ENCODE measurements around the gene ATP8A2. TPM values are rescaled to one million over a fixed set of nuclear protein-coding genes. Genes with fewer than 3 reads are reported as not detected.

The ATP8A2 gene
- total RNA-seq, 3 donors from 2014 or later (not counting 1 experiment from before 2014, with no cell fraction given), result 0.43 to 0.68 (median 0.59) TPM

DNA sequence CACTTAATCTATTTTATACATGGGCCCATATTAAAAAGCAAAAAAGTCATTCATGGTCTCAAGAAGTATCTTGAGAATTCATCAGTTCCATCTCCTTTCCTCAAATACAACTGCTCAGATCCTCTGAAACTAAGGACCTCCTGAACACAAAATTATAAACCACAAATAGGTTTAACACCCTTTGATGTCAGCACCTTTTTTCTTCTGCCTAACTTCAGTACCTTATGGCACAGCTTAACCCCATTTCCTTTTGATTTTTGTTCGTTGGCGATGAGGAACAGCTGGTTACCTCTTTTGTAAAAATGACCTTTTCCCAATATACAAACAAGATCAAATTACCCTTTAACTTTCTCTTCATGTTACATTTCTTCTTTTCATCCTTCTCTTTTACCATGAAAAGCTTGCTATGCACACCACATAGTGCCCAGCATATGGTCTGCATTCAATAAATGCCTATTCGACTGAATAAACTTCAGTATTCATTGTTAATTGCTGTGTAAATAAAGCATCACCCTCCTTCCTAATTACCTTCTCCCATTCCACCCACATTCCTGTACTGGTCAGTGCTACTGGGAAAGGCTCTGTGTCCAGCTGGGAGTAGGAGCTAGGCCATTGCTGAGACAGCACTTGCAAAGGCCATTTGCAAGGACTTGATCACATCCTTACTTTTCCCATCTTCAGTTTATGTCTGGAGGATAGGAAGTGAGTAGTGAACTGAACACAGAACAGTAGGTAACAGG, 362.1 kb downstream of the ATP8A2 start:
- Mint-ChIP-seq H3K27me3 (ENCODE audit: low read depth in 2 of 2) (peaks cover 7 to 9% of the 10 kb centered on the region in 2 donors), H3K27ac (no peak overlapping the region), H3K9me3 (no peaks in the 10 kb centered on the region), H3K4me1 (peaks cover 20 to 32% of the 10 kb centered on the region in 2 donors), H3K36me3 (no peaks in the 10 kb centered on the region), H3K4me3 (no peak overlapping the region)
- H3K27me3 ChIP-seq (ENCODE audit: control insufficient read depth, insufficient read depth, low read length), result no peaks in the 10 kb centered on the region
- ATAC-seq (no peak), DNase-seq (no peak)
- intact Hi-C loops (cut with micrococcal nuclease), result loop anchor here (10.0 kb wide), 1 partner anchor 171 kb away; no protein-coding TSS in a partner anchor
- TF ChIP-seq, protein P1, sequence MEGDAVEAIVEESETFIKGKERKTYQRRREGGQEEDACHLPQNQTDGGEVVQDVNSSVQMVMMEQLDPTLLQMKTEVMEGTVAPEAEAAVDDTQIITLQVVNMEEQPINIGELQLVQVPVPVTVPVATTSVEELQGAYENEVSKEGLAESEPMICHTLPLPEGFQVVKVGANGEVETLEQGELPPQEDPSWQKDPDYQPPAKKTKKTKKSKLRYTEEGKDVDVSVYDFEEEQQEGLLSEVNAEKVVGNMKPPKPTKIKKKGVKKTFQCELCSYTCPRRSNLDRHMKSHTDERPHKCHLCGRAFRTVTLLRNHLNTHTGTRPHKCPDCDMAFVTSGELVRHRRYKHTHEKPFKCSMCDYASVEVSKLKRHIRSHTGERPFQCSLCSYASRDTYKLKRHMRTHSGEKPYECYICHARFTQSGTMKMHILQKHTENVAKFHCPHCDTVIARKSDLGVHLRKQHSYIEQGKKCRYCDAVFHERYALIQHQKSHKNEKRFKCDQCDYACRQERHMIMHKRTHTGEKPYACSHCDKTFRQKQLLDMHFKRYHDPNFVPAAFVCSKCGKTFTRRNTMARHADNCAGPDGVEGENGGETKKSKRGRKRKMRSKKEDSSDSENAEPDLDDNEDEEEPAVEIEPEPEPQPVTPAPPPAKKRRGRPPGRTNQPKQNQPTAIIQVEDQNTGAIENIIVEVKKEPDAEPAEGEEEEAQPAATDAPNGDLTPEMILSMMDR (IDR thresholded peaks at IDR 0.05), result no peak
- no peaks in the 10 kb centered on the region for H3K9me3 ChIP-seq (ENCODE audit: control insufficient read depth, insufficient read depth, low read length)
- H3K4me3 ChIP-seq (ENCODE audit: low read length), result no peak overlapping the region
- no peaks in the 10 kb centered on the region for H3K36me3 ChIP-seq (ENCODE audit: control insufficient read depth, insufficient read depth, low read length)
- peaks cover 15% of the 10 kb centered on the region for H3K4me1 ChIP-seq (ENCODE audit: control insufficient read depth, insufficient read depth, low read length)
- no peak overlapping the region for H3K27ac ChIP-seq (ENCODE audit: low read length)
- WGBS (ENCODE audit: insufficient coverage), result 65% methylated on average over 3 of the region's 3 CpGs

DNA sequence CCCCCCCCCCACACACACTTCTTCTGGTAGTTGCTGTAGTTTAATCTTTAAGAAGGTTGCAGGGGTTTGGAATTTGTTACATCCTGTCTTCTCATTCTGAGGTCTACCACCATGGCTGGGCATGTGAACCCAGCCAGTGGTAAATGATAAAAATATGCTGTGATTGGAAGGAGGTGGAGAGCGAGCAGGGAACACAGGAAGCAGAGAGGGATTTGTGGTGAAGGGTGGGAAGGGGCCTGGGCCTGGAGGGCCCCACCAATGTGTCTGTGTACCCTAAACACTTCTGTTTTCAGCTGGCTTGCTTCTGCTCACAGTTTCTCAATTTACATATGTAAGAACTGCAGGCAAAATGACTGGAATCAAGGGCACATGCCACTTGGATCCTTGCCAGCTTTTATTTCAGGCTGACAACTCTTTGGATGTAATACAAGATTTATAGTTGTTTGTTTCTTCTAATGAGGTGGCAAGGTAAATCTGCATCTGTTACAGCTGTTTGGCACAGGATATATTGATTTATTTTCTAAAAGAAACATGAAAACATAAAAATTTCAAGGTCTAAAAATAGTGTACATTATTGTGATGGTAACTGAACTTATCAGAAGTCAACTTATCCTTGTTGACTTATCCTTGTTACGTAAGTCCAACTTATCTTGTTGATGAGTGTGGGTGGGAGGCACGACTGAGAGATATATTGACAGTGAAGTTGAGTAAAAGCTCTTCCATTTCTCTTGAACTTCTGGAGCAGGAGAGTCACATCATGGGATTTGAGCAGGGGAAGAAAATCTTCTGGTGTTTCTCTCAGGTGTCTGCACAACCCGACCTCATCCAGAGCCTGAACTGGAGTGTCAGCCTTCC, 366.8 kb downstream of the ATP8A2 start:
- Histone ChIP-seq H3K27me3 (ENCODE audit: control insufficient read depth, insufficient read depth, low read length) (no peaks in the 10 kb centered on the region), H3K4me1 (ENCODE audit: control insufficient read depth, insufficient read depth, low read length) (peaks cover 18% of the 10 kb centered on the region), H3K4me3 (ENCODE audit: low read length) (no peak overlapping the region), H3K36me3 (ENCODE audit: control insufficient read depth, insufficient read depth, low read length) (no peaks in the 10 kb centered on the region), H3K9me3 (ENCODE audit: control insufficient read depth, insufficient read depth, low read length) (no peaks in the 10 kb centered on the region), H3K27ac (ENCODE audit: low read length) (peak overlapping the region; percentile 72)
- peak overlapping the region; percentile 65 for H3K4me3 Mint-ChIP-seq
- no peaks in the 10 kb centered on the region for H3K27me3 Mint-ChIP-seq (ENCODE audit: low read depth in 2 of 2)
- peak; percentile 38 to 39 for DNase-seq
- intact Hi-C loops (cut with micrococcal nuclease), result loop anchor here (1.0 to 10.0 kb wide), 2 partner anchors 15 to 166 kb away; no protein-coding TSS in a partner anchor
- H3K4me1 Mint-ChIP-seq, result peaks cover 27 to 38% of the 10 kb centered on the region in 2 donors
- TF ChIP-seq, protein P1 (IDR thresholded peaks at IDR 0.05), result no peak
- peak; percentile 67 to 68 (median 68) for ATAC-seq
- H3K27ac Mint-ChIP-seq, result peak overlapping the region; percentile 83
- no peaks in the 10 kb centered on the region for H3K9me3 Mint-ChIP-seq
- 57% methylated on average over 4 of the region's 4 CpGs for WGBS (ENCODE audit: insufficient coverage)
- H3K36me3 Mint-ChIP-seq, result no peaks in the 10 kb centered on the region

DNA sequence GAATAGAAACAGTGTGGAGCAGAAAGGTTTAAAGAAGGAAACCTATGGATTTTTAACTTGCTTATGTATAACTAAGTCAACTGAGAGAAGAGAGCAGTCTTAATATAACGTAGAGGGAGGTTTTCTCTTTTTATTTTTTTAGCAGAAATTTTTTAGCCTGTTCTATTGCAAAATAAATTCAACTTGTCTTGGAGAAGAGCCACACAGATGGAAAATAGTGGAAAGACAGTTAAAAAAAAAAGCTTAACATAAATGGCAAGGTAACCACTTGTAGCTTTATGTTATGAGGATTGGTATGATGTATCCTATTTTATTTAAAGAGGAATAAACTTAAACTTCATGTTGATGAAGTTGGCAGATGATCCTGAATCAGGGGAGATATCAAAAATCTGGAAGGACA, 367.6 kb downstream of the ATP8A2 start:
- H3K9me3 ChIP-seq (ENCODE audit: control insufficient read depth, insufficient read depth, low read length), result no peaks in the 10 kb centered on the region
- Mint-ChIP-seq H3K9me3 (no peaks in the 10 kb centered on the region), H3K4me1 (peaks cover 33 to 36% of the 10 kb centered on the region in 2 donors), H3K27ac (peak overlapping the region; percentile 83), H3K36me3 (no peaks in the 10 kb centered on the region), H3K27me3 (ENCODE audit: low read depth in 2 of 2) (no peaks in the 10 kb centered on the region), H3K4me3 (no peak overlapping the region)
- 88% methylated on average over 1 of the region's 1 CpG for WGBS (ENCODE audit: insufficient coverage)
- TF ChIP-seq, protein P1 (IDR thresholded peaks at IDR 0.05), result no peak
- ATAC-seq (no peak), DNase-seq (no peak)
- no peaks in the 10 kb centered on the region for H3K36me3 ChIP-seq (ENCODE audit: control insufficient read depth, insufficient read depth, low read length)
- intact Hi-C loops (cut with micrococcal nuclease), result loop anchor here (10.0 kb wide), 1 partner anchor 165 kb away; no protein-coding TSS in a partner anchor
- H3K27me3 ChIP-seq (ENCODE audit: control insufficient read depth, insufficient read depth, low read length), result no peaks in the 10 kb centered on the region
- peaks cover 18% of the 10 kb centered on the region for H3K4me1 ChIP-seq (ENCODE audit: control insufficient read depth, insufficient read depth, low read length)
- H3K27ac ChIP-seq (ENCODE audit: low read length), result no peak overlapping the region
- no peak overlapping the region for H3K4me3 ChIP-seq (ENCODE audit: low read length)

All from natural killer cell (primary cell).